ENCODE results near the gene LYSMD4.

Gene LYSMD4

GRCh38 chr15:99718421-99718820, 14.8 kb downstream of the LYSMD4 start:
- DNase-seq (ENCODE audit: low read depth, low spot score) = no peak

GRCh38 chr15:99717161-99718009, 15.9 kb downstream of the LYSMD4 start:
- TF ChIP-seq, protein P1, sequence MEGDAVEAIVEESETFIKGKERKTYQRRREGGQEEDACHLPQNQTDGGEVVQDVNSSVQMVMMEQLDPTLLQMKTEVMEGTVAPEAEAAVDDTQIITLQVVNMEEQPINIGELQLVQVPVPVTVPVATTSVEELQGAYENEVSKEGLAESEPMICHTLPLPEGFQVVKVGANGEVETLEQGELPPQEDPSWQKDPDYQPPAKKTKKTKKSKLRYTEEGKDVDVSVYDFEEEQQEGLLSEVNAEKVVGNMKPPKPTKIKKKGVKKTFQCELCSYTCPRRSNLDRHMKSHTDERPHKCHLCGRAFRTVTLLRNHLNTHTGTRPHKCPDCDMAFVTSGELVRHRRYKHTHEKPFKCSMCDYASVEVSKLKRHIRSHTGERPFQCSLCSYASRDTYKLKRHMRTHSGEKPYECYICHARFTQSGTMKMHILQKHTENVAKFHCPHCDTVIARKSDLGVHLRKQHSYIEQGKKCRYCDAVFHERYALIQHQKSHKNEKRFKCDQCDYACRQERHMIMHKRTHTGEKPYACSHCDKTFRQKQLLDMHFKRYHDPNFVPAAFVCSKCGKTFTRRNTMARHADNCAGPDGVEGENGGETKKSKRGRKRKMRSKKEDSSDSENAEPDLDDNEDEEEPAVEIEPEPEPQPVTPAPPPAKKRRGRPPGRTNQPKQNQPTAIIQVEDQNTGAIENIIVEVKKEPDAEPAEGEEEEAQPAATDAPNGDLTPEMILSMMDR (IDR thresholded peaks at IDR 0.05; ENCODE audit: low read depth, low read length) = no peak
- no peak for DNase-seq (ENCODE audit: low read depth, low spot score)
- in situ Hi-C loops (cut with HindIII; ENCODE audit: low sequenced_read_pairs) = no loop called here

More at GRCh38 chr15:99718421-99718820, 14.8 kb downstream of the LYSMD4 start:
- in situ Hi-C loops (cut with HindIII; ENCODE audit: low sequenced_read_pairs) = no loop called here
- TF ChIP-seq, protein P1 (IDR thresholded peaks at IDR 0.05; ENCODE audit: low read depth, low read length) = no peak
- no peak overlapping the region for H3K4me3 ChIP-seq (ENCODE audit: low read depth, low read length)

DNA sequence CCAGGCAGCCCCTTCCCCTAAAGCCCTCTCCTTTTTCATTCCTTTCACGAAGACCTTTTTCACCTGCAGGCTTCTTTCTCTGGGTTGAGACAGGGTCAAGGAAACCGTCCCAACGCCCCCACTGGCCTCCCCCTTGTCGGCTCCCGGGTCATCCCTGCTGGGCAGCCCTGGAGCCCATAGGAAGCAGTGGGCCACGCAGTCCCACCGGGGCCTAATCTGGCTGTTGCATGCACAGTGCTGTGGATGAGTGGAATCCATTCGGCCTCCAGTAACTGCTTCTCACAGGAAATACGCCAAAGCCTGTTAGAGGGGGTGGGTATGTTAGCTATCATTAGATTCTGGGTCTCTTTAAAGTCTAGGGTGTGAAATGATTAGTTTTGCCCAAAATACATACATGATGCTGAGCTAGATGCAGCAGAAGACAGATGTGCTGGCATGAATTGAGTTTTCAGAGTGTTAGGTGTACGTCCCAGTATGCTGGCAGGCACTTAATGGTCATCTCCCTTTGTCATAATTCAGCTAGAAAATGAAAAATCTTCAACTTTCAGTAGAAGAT, 16.6 kb downstream of the LYSMD4 start:
- no peak overlapping the region for H3K4me3 ChIP-seq (ENCODE audit: low read depth, low read length)
- in situ Hi-C loops (cut with HindIII; ENCODE audit: low sequenced_read_pairs) = no loop called here
- DNase-seq (ENCODE audit: low read depth, low spot score) = no peak
- TF ChIP-seq, protein P1 (IDR thresholded peaks at IDR 0.05; ENCODE audit: low read depth, low read length) = no peak

More at GRCh38 chr15:99717161-99718009, 15.9 kb downstream of the LYSMD4 start:
- H3K4me3 ChIP-seq (ENCODE audit: low read depth, low read length) = no peak overlapping the region

DNA sequence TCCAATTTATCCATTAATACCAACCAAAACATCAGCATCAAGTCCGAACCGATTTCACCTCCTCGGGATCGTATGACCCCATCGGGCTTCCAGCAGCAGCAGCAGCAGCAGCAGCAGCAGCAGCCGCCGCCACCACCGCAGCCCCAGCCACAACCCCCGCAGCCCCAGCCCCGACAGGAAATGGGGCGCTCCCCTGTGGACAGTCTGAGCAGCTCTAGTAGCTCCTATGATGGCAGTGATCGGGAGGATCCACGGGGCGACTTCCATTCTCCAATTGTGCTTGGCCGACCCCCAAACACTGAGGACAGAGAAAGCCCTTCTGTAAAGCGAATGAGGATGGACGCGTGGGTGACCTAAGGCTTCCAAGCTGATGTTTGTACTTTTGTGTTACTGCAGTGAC, 20.8 kb downstream of the LYSMD4 start:
- DNase-seq (ENCODE audit: low read depth, low spot score) = no peak
- in situ Hi-C loops (cut with HindIII; ENCODE audit: low sequenced_read_pairs) = no loop called here
- TF ChIP-seq, protein P1 (IDR thresholded peaks at IDR 0.05; ENCODE audit: low read depth, low read length) = no peak
- no peak overlapping the region for H3K4me3 ChIP-seq (ENCODE audit: low read depth, low read length)

DNA sequence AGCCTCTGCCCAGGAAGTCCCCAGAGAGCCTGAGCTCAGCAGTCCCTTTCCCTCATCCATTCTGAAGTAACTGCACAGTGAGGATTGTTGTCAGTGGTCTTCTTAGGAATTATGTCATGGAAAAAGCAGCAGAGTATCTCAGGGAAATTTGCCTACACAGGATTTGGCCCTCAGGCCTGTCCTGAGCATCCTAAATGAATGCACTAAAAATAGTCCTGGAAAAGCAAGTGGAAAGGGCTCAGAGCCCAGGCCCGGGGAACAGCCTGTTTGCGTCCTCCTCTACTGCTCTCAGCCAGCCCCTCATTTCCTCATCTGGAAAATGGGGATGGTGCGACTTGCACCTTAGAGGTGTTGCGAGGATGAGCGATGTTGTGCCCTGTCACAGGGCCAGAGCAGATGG, 21.6 kb downstream of the LYSMD4 start:
- H3K4me3 ChIP-seq (ENCODE audit: low read depth, low read length) = no peak overlapping the region
- in situ Hi-C loops (cut with HindIII; ENCODE audit: low sequenced_read_pairs) = no loop called here
- no peak for DNase-seq (ENCODE audit: low read depth, low spot score)
- TF ChIP-seq, protein P1 (IDR thresholded peaks at IDR 0.05; ENCODE audit: low read depth, low read length) = no peak

GRCh38 chr15:99709243-99709986, 23.8 kb downstream of the LYSMD4 start:
- in situ Hi-C loops (cut with HindIII; ENCODE audit: low sequenced_read_pairs) = no loop called here
- TF ChIP-seq, protein P1 (IDR thresholded peaks at IDR 0.05; ENCODE audit: low read depth, low read length) = no peak
- DNase-seq (ENCODE audit: low read depth, low spot score) = no peak
- H3K4me3 ChIP-seq (ENCODE audit: low read depth, low read length) = no peak overlapping the region
